Measurements from ENCODE around the gene SLC29A3.
A peak's percentile ranks its signal among the peaks of the same experiment; 100 is the strongest.

SLC29A3 gene

DNA sequence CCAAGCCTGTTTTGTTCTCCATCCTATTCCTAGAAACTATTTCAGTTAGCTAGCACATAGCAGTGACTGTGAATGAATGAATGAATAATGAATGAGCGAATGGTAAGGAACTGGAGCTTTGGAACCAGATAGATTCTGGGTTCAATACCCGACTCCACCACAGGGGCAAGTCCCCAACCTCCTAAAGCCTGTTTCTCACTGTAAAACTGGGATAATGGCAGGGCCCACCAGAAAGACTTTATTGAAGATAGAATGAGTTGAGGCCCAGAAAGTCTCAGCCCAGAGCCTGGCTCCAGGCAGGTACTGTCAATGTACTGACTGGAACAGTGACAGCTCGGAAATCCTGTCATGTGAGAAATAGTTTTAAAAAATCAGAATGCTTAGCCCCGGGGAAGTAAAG, 76.6 kb downstream of the SLC29A3 start:
- Histone ChIP-seq H3K36me3 (no peaks in the 10 kb centered on the region), H3K27me3 (peaks cover 26% of the 10 kb centered on the region), H3K4me1 (no peaks in the 10 kb centered on the region), H3K9me3 (no peaks in the 10 kb centered on the region), H3K4me3 (ENCODE audit: low read depth, low read length) (no peak overlapping the region)
- TF ChIP-seq, protein P1, sequence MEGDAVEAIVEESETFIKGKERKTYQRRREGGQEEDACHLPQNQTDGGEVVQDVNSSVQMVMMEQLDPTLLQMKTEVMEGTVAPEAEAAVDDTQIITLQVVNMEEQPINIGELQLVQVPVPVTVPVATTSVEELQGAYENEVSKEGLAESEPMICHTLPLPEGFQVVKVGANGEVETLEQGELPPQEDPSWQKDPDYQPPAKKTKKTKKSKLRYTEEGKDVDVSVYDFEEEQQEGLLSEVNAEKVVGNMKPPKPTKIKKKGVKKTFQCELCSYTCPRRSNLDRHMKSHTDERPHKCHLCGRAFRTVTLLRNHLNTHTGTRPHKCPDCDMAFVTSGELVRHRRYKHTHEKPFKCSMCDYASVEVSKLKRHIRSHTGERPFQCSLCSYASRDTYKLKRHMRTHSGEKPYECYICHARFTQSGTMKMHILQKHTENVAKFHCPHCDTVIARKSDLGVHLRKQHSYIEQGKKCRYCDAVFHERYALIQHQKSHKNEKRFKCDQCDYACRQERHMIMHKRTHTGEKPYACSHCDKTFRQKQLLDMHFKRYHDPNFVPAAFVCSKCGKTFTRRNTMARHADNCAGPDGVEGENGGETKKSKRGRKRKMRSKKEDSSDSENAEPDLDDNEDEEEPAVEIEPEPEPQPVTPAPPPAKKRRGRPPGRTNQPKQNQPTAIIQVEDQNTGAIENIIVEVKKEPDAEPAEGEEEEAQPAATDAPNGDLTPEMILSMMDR (IDR thresholded peaks at IDR 0.05; ENCODE audit: low read depth, low read length) = no peak
- no peak for DNase-seq

DNA sequence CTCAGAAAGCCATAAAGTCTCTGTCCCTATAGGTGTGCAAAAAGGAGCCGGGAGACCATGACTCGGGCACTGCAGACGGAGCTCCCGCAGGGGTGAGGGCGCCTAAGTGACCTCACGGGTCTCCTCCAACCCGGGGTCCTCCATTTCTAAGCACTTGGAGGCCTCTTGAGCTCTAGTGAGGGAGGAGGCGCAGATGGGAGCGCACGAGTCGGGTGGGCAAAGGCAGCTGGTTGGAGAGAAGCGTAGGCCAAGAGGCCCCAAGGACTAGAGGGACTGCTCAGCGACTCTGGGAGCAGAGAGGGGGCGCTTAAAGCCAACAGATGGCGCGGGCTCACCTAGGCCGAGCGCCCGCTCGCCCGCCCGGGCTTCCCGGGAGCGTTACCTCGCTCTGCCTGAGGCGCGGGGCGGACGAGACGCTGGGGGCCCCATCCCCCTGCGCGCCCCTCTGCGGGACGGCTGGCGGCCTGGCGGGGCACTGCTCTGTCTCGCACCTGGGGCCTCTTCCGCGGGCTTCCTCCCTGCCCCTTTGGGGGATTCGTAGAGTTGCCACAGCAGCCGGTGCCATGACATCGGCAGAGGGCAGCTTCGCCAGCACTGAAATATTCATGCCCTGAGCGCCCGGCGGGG, 77.1 kb downstream of the SLC29A3 start:
- Histone ChIP-seq H3K27me3 (peaks cover 26% of the 10 kb centered on the region), H3K36me3 (no peaks in the 10 kb centered on the region), H3K4me1 (no peaks in the 10 kb centered on the region), H3K9me3 (no peaks in the 10 kb centered on the region), H3K4me3 (ENCODE audit: low read depth, low read length) (peak overlapping the region; percentile 55)
- DNase-seq = peak; percentile 72
- TF ChIP-seq, protein P1 (IDR thresholded peaks at IDR 0.05; ENCODE audit: low read depth, low read length) = peak; percentile 66

DNA sequence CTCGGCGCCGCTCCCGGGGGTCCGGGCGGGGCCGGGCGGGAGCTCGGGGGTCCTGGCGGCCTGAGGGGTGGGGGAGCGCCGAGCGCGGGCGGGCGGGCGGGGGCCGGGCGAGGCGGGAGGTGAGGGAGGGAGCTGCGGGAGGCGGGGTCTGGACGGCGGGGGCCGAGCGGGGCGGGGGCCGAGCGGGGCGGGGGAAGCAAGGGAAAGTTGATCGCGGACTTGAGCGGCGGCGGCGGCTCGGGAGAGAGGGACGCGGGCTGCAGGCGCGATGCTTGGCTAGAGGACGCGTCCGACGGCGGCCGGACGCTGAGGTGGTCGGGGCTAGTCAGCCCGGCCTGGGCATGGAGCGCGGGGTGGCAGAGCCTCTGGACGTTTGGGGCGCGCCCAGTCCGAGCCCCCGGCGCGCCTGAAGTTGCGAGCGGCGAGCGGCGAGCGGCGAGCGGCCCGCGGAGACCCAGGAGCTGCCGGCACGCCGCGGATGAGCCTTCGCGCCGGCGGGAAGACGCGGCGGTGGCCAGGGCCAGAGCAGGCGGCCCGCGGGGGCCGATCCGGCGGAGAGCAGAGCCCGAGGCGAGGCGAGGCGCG, 77.7 kb downstream of the SLC29A3 start, which contains the start of gene CDH23:
CDH23 (plus strand) TSS at position 210 of the 585 bp plus-strand sequence. CDS start 42,912 bp downstream, outside the sequence.
- TF ChIP-seq, protein P1 (IDR thresholded peaks at IDR 0.05; ENCODE audit: low read depth, low read length) = no peak
- Histone ChIP-seq H3K4me3 (ENCODE audit: low read depth, low read length) (peak within 1 kb of the TSS; percentile 55), H3K4me1 (no peaks in the 10 kb centered on the region), H3K36me3 (no peaks in the 10 kb centered on the region), H3K9me3 (no peaks in the 10 kb centered on the region), H3K27me3 (peaks cover 26% of the 10 kb centered on the region)
- peak; percentile 47 for DNase-seq

DNA sequence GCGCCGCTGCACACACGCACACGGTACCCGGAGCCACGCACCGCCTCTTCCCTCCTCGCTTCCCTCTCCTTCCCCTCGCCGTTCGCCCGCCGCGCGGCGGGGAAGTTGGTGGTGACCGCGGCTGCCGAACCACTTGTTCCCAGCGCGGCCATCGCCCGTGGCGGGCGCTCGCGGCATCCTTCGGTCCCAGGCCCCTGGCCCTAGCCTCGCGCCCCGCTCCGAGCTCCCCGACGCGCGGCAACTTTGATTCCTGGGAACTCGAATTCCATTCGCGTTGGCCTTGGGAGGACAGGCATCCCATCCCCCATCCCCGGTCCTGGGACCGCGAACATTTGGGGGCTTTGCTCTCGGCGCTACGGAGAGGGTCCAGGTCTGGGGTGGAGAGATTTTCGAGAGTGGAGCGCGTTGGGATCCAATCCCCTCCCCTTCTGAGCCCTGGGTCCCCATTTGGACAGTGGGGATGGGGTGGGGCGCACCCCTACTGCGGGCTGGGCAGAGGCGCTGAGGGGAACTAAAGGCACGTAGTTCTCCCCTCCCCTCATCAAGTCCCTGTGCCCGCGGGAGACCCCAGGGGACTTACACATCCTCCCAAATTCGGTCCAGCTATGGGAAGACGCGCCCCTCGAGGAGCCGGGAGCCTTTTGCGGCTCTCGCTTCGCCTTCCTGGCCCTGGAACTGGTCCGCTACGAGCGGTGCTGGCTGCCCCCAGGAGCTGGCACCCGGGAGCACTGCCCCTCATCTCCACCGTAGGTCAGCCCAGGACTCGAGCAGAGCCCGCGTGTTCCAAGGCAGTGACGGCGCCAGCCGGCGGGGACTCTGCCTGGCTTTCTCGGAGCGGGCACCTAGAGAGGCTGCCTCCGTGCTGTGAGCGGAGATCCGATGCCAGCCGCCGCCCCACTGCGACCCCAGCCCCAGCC, 78.5 kb downstream of the SLC29A3 start:
- TF ChIP-seq, protein P1 (IDR thresholded peaks at IDR 0.05; ENCODE audit: low read depth, low read length) = no peak
- Histone ChIP-seq H3K4me3 (ENCODE audit: low read depth, low read length) (peak overlapping the region; percentile 41), H3K9me3 (no peaks in the 10 kb centered on the region), H3K4me1 (no peaks in the 10 kb centered on the region), H3K27me3 (peaks cover 26% of the 10 kb centered on the region), H3K36me3 (no peaks in the 10 kb centered on the region)
- DNase-seq = peak; percentile 23

DNA sequence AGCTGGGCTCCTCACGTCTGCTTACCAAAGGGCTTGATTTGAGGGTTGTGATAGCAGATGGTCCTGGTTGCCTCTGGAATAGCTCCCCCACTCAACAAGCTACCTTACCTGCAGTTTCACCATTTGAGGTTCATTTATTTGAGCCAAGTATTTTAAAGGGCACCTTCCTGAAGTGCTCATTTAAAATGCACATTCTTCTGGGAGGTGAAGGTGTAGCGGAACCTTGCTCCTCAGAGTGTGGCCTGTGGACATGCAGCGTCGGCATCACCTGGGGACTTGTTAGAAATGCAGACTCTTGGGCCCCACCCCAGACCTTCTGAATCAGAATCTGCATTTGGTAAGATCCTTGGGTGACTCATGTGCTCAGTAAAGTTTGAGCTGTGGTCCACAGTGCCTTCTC, 79.9 kb downstream of the SLC29A3 start:
- peaks cover 26% of the 10 kb centered on the region for H3K27me3 ChIP-seq
- TF ChIP-seq, protein P1 (IDR thresholded peaks at IDR 0.05; ENCODE audit: low read depth, low read length) = no peak
- no peak overlapping the region for H3K4me3 ChIP-seq (ENCODE audit: low read depth, low read length)
- H3K9me3 ChIP-seq = no peaks in the 10 kb centered on the region
- no peak for DNase-seq
- H3K36me3 ChIP-seq = no peaks in the 10 kb centered on the region
- no peaks in the 10 kb centered on the region for H3K4me1 ChIP-seq

All from BE2C (cell line).